HG03139 (cell line): ENCODE results near the gene CARD8.
"Not testable (repeated sequence)": the region's sequence is repeated elsewhere in the genome, so short reads cannot be mapped to it uniquely, and the experiment has no call there.

Experiments used
- ATAC-seq: cut with Tn5 transposase; IDR thresholded peaks from one replicate; pipeline ENCODE4 v1.9.1; 2021; ENCODE audit not compliant: unreplicated experiment

Gene CARD8

GRCh38 chr19:48260359-48260714, 4.6 kb upstream of the CARD8 start:
- ATAC-seq, result not testable (repeated sequence)

DNA sequence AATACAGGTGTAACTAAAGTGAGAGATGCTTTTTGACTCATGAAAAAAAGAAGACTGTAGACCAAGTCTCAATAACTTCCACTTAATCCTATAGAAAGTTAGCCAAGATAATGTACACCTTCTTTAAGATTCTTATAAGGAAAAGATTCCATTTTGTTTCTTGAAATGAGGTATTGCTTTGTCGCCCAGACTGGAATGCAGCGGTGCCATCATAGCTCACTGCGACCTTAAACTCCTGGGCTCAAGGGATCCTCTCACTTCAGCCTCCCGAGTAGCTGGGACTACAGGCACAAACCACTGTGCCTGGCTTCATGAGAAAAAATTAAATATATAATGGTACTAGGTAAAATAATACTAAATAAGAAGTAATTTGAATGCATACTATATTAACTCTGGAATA, 3.3 kb upstream of the CARD8 start:
- ATAC-seq, result not testable (repeated sequence)

DNA sequence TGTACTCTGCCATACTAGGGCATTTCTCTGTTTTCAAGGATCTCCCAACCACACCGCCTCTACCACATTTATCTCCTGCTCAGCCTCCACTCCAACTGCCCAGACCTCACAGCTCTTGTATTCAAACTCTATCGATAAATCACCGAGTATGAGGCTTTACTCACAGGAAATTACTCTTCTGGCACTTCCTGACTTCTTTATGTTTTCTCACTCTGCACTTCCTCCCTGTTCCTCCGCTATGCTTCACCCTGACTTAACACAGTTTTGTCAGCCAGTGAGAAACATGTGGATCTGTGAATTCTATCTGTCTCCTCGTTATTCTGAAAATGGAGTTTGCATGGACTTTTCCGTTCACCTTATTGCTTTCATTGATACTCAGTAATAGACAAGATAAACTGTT, 2.6 kb upstream of the CARD8 start:
- no peak for ATAC-seq

GRCh38 chr19:48254529-48254970, 1.2 kb downstream of the CARD8 start:
- no peak for ATAC-seq

DNA sequence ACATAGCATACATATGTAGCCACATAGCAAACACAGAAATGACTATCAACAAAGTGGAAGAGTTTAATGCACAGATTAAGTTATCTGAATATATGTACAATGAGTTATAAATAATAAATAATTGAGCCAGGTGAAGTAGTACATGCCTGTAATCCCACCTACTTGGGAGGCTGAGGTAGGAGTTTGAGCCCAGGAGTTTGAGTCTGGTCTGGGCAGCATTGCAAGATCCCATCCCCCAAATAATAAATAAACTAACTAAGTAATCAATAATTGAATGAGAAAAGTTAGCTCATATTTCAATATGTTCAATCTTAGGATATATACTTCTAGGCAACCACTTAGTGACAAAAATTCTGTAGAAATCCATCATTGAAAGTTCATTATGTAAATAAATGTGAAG, 1.7 kb downstream of the CARD8 start:
- no peak for ATAC-seq

- ATAC-seq, result no peak
Observed at GRCh38 chr19:48252609-48253008, 3.1 kb downstream of the CARD8 start.

DNA sequence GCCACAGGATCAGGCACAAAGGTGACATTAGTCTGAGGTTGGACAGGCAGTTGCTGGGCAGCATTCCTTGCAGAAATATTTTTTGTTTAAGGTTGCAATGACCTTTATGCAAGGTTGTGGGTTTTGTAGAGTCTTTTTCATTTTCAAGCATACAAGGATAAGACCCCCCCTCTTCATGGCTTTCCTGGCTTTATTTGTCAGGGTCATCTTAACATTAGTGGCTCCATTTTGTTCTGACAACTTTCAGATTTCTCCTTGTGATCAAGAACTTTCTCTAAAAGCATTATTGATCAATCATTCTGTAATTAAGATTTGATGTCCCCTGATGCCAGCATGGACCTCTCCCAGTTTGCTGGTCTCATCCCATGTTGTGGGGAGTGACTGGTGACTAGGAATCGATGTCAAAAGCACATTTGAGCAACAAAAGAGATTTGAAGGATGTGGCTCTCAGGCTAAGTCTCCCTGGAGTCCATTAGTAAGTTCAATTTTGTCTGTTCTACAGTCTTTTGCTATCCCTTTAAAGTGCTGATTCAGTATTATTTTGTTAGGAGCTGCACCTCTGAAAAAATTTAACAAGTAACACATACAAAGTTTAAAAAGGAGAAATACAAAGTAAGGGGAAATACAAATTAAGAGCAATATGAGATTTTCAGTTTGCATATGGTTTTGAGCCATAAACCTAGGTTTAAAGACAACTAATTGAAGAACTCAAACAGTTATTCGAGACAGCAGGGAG, 5.3 kb downstream of the CARD8 start:
- no peak for ATAC-seq

GRCh38 chr19:48249502-48250014, 6.2 kb downstream of the CARD8 start:
- ATAC-seq, result no peak

- no peak for ATAC-seq
Observed at GRCh38 chr19:48248081-48248833, 7.5 kb downstream of the CARD8 start.

- no peak for ATAC-seq
Observed at GRCh38 chr19:48247212-48247611, 8.5 kb downstream of the CARD8 start.

- ATAC-seq, result no peak
Observed at GRCh38 chr19:48246101-48246500, 9.6 kb downstream of the CARD8 start.

- ATAC-seq, result no peak
Observed at GRCh38 chr19:48244281-48244680, 11.4 kb downstream of the CARD8 start.

DNA sequence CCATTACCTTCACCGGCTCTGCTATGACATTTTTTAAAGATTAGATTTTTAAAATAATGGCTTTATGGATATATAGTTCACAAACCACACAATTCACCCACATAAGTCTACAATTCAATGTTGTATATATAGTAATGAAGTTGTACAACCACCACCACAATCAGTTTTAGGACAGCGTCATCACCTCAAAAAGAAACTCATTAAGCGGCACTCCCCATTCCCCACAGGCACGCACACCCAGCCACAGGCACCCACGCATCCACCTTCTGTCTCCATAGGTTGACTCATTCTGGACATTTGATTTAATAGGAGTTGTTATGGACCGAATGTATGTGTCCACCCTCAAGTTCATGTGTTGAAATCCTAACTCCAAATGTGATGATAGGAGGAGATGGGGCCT, 13.9 kb downstream of the CARD8 start:
- ATAC-seq, result not testable (repeated sequence)

DNA sequence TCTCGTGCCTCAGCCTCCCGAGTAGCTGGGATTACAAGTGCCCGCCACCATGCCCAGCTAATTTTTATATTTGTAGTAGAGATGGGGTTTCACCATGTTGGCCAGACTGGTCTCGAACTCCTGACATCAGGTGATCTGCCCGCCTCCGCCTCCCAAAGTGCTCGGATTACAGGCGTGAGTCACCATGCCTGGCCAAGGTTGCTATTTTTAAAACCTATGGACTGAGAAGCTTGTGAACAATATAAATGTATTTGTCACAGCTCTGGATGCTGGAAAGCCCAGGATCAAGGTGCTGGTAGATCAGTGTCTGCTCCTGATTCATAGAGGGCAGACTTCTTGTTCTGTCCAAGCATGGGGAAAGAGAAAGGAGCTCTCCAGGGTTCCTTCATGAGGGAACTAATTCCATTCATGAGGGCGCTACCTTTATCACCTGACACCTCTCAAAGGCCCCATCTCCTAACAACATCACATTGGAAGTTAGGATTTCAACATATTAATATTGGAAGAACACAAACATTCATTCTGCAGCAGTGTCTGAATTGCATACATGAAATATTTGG, 16.1 kb downstream of the CARD8 start:
- ATAC-seq, result no peak

DNA sequence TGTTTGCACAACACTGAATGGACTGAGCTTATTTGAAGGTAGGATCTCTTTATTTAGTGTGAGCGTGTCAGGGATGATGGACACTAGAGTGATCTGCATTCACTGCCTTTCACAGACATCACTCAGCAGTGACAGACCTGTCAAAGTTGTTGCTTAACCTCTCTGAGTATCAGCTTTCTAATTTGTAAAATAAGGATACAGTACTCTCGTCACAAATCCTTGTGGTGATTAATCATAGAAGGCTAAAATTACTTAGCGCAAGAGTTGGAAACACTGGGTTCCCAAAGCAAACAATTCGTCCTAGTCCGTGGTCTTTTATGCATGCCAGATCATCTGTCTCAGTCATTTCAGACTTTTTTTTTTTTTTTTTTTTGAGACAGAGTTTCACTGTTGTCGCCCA, 16.6 kb downstream of the CARD8 start:
- no peak for ATAC-seq

DNA sequence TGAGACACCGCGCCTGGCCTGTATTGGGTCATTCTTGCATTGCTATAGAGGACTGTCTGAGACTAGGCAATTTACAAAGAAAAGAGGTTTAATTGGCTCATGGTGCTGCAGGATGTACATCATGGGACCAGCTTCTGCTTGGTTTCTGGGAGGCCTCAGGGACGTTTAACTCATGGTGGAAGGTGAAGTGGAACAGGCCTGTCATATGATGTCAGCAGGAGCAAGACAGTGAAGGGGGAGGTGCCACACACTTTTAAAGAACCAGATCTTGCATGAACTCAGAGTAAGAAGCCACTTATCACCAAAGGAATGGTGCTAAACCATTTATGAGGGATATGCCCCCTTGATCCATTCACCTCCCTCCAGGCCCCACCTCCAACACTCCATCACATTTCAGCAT, 18.7 kb downstream of the CARD8 start:
- no peak for ATAC-seq

DNA sequence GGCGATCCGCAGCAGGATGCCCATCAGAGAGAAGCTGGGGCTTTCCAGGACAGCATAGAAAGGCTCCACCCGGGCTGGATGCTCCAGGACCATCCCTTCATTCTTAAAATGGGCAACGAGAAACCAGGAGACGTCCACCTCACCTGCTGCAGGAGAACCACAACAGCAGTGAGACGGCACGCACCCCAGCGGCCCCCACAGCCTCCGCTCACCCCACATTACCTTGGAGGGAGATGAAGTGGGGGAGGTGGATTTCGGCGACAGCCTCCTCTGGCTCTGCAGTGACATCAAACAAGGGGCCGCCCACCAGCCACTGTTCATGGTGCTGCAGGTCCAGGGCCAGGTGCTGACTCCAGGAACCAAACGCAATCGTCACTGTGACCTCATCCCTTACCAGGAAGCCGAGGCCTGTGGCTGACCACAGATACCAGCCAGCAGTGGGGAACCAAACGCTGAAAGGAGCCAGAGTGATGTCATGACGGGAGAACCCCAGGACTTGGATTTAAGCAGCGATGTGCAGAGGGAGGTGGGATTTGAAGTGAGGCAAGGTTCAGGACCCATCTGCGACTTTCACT, 25.1 kb downstream of the CARD8 start:
- no peak for ATAC-seq

- ATAC-seq, result no peak
Observed at GRCh38 chr19:48221628-48222027, 34.1 kb downstream of the CARD8 start.

DNA sequence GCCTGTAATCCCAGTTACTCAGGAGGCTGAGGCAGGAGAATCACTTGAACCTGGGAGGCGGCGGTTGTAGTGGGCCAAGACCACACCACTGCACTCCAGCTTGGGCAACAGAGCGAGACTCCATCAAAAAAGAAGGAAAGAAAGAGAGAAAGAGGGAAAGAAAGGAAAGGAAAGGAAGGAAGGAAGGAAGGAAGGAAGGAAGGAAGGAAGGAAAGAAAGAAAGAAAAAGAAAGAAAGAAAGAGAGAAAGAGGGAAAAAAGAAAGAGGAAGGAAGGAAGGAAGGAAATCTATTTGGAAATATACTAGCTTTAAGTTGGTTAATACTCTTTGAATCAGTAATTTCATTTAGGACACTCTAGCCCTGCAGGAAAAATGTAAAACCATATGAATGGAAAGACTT, 34.9 kb downstream of the CARD8 start:
- ATAC-seq, result not testable (repeated sequence)

GRCh38 chr19:48218997-48219396, 36.7 kb downstream of the CARD8 start:
- no peak for ATAC-seq

DNA sequence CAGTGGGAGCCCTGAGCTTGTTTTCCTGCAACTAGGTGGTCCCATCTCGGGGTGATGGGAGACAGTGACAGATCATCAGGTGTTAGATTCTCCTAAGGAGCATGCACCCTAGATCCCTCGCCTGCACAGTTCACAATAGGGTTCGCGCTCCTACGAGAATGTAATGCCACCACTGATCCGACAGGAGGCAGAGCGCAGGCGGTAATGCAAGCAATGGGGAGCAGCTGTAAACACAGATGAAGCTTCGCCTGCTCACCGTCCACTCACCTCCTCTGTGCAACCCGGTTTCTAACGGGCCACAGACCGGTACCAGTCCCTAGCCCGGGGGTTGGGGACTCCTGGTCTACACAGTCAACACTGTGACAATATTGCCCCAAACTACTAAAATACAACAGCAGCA, 38.8 kb downstream of the CARD8 start:
- ATAC-seq, result no peak

GRCh38 chr19:48213959-48214358, 41.8 kb downstream of the CARD8 start:
- ATAC-seq, result no peak
